Body of pancreas (tissue), 4 donors: Measurements from ENCODE around the gene SCFD2.

ENCODE experiments used
- CTCF ChIP-seq, 7 experiments: fragments of 450-650 bp in 4 of 7; fragments of 200-600 bp in 3 of 7; sonication (generic) in 3 of 7; IDR thresholded peaks; one replicate each; pipeline ENCODE4 v1.5.1; 2016 to 2019; ENCODE audit warnings: antibody characterized with exemption in 7 of 7
- POLR2A ChIP-seq, 3 donors: fragments of 450-650 bp; IDR thresholded peaks; one replicate each; pipeline ENCODE4 v1.6.1; 2016; ENCODE audit warnings: antibody characterized with exemption in 3 of 3, mild to moderate bottlenecking in 2 of 3

- TF ChIP-seq CTCF (IDR thresholded peaks at IDR 0.05) (no peak), POLR2A (IDR thresholded peaks at IDR 0.05) (no peak)
Observed at GRCh38 chr4:53049528-53049927, 316.3 kb downstream of the SCFD2 start.
